NCI-H82 (cell line): ENCODE measurements around the gene MAMDC2.

Experiments used
- DNase-seq: peaks from one replicate; lab custom pipeline; 2025; lab: John Stamatoyannopoulos, UW

The MAMDC2 gene

GRCh38 chr9:70043689-70044489 is at the start of gene MAMDC2:
Gene MAMDC2 (plus strand): TSS chr9:70043848. CDS start chr9:70044198, 350 bp downstream.
- DNase-seq, result no peak

GRCh38 chr9:69995846-69996245 is 47.8 kb upstream of the MAMDC2 start:
- no peak for DNase-seq

GRCh38 chr9:69996967-69997366 is 46.7 kb upstream of the MAMDC2 start:
- peak; percentile 29 for DNase-seq

- no peak for DNase-seq
Measured at GRCh38 chr9:69997524-69997923, 46.1 kb upstream of the MAMDC2 start.

- no peak for DNase-seq
Measured at GRCh38 chr9:69999315-69999714, 44.3 kb upstream of the MAMDC2 start.

- no peak for DNase-seq
Measured at GRCh38 chr9:70000469-70000868, 43.2 kb upstream of the MAMDC2 start.

GRCh38 chr9:70003901-70004714 is 39.5 kb upstream of the MAMDC2 start:
- DNase-seq, result no peak

- no peak for DNase-seq
Measured at GRCh38 chr9:70006306-70006705, 37.3 kb upstream of the MAMDC2 start.

- DNase-seq, result no peak
Measured at GRCh38 chr9:70007831-70008230, 35.8 kb upstream of the MAMDC2 start.

- no peak for DNase-seq
Measured at GRCh38 chr9:70010015-70010414, 33.6 kb upstream of the MAMDC2 start.

- peak; percentile 24 for DNase-seq
Measured at GRCh38 chr9:70011366-70011765, 32.3 kb upstream of the MAMDC2 start.

GRCh38 chr9:70012569-70012968 is 31.1 kb upstream of the MAMDC2 start:
- DNase-seq, result peak; percentile 9

- peak; percentile 19 for DNase-seq
Measured at GRCh38 chr9:70013598-70014196, 30.0 kb upstream of the MAMDC2 start.

GRCh38 chr9:70015099-70015498 is 28.5 kb upstream of the MAMDC2 start:
- no peak for DNase-seq

- DNase-seq, result peak; percentile 75
Measured at GRCh38 chr9:70020217-70020616, 23.4 kb upstream of the MAMDC2 start.

GRCh38 chr9:70020991-70021571 is 22.6 kb upstream of the MAMDC2 start:
- peak; percentile 45 for DNase-seq

- no peak for DNase-seq
Measured at GRCh38 chr9:70028287-70028686, 15.4 kb upstream of the MAMDC2 start.

GRCh38 chr9:70030156-70030555 is 13.5 kb upstream of the MAMDC2 start:
- no peak for DNase-seq

GRCh38 chr9:70031141-70031545 is 12.5 kb upstream of the MAMDC2 start:
- DNase-seq, result no peak

- DNase-seq, result no peak
Measured at GRCh38 chr9:70034271-70034711, 9.4 kb upstream of the MAMDC2 start.

- no peak for DNase-seq
Measured at GRCh38 chr9:70035691-70036090, 8.0 kb upstream of the MAMDC2 start.

- DNase-seq, result no peak
Measured at GRCh38 chr9:70036641-70037040, 7.0 kb upstream of the MAMDC2 start.
